HEK293 (cell line): ENCODE results near the gene MYO18B.

Experiments used
- CTCF ChIA-PET: fragments of 350-600 bp; formaldehyde crosslinking; extraction: SDS; loops from one replicate; lab custom pipeline; 2021; ENCODE audit warnings: antibody characterized with exemption; lab: Yijun Ruan, JAX
- POLR2A ChIA-PET: fragments of 300-600 bp; formaldehyde crosslinking; extraction: SDS; loops from one replicate; lab custom pipeline; 2020; ENCODE audit warnings: antibody characterized with exemption, inconsistent platforms; lab: Yijun Ruan, JAX
- H3K27ac ChIP-seq: fragments of 200-500 bp; sonication (Bioruptor generic); 2 replicates; pipeline ENCODE4 v1.5.1; 2014; ENCODE audit warnings: low read depth, low read length, control low read depth, inconsistent platforms; ENCODE audit errors: extremely low read depth
- H3K36me3 ChIP-seq, 2 experiments: fragments of 200-500 bp in 1 of 2; sonication (Bioruptor generic) in 1 of 2; 1 replicate in 1 of 2; 2 replicates in 1 of 2; pipeline ENCODE4 v1.5.1; 2014 to 2017; ENCODE audit warnings: inconsistent platforms in 2 of 2, low read length in 2 of 2; ENCODE audit not compliant: control insufficient read depth in 2 of 2, insufficient read depth in 1 of 2
- H3K4me1 ChIP-seq: fragments of 200-500 bp; sonication (Bioruptor generic); 2 replicates; pipeline ENCODE4 v1.5.1; 2014; ENCODE audit warnings: mild to moderate bottlenecking, low read length, inconsistent platforms; ENCODE audit not compliant: control insufficient read depth, insufficient read depth
- H3K4me3 ChIP-seq: 2 replicates; pipeline ENCODE4 v1.5.1; 2011; ENCODE audit warnings: low read depth, mild to moderate bottlenecking, control low read depth, low read length, moderate library complexity
- H3K9me3 ChIP-seq: fragments of 200-500 bp; sonication (Bioruptor generic); 2 replicates; pipeline ENCODE4 v1.5.1; 2014; ENCODE audit warnings: low read depth, low read length, inconsistent platforms; ENCODE audit not compliant: control insufficient read depth, insufficient read depth
- AEBP2 ChIP-seq: fragments of 450-650 bp; formaldehyde crosslinking; IDR thresholded peaks from 2 replicates; pipeline ENCODE4 v1.5.1; 2016; ENCODE audit warnings: missing biosample characterization, missing genetic modification characterization, borderline replicate concordance
- BCL11A ChIP-seq: fragments of 450-650 bp; formaldehyde crosslinking; IDR thresholded peaks from 2 replicates; pipeline ENCODE4 v1.5.1; 2016; ENCODE audit warnings: low read depth, missing biosample characterization, missing genetic modification characterization
- INSM2 ChIP-seq: fragments of 450-650 bp; formaldehyde crosslinking; IDR thresholded peaks from 2 replicates; pipeline ENCODE4 v1.5.1; 2016; ENCODE audit warnings: missing biosample characterization, missing genetic modification characterization
- KLF1 ChIP-seq: fragments of 450-650 bp; formaldehyde crosslinking; IDR thresholded peaks from 2 replicates; pipeline ENCODE4 v1.5.1; 2016; ENCODE audit warnings: missing biosample characterization, missing genetic modification characterization
- RBAK ChIP-seq: fragments of 450-650 bp; formaldehyde crosslinking; IDR thresholded peaks from 2 replicates; pipeline ENCODE4 v1.5.1; 2016; ENCODE audit warnings: missing biosample characterization, missing genetic modification characterization
- TRIM28 ChIP-seq: IDR thresholded peaks from 2 replicates; pipeline ENCODE4 v1.6.1; 2011; ENCODE audit warnings: low read length, control low read depth, borderline replicate concordance
- TSHZ1 ChIP-seq: fragments of 450-650 bp; formaldehyde crosslinking; IDR thresholded peaks from 2 replicates; pipeline ENCODE4 v1.5.1; 2016; ENCODE audit warnings: missing biosample characterization, missing genetic modification characterization, borderline replicate concordance
- ZBTB44 ChIP-seq: fragments of 450-650 bp; IDR thresholded peaks from 2 replicates; pipeline ENCODE4 v1.5.1; 2018; ENCODE audit warnings: missing biosample characterization, mild to moderate bottlenecking, missing genetic modification characterization
- ZBTB6 ChIP-seq: fragments of 450-650 bp; formaldehyde crosslinking; IDR thresholded peaks from 2 replicates; pipeline ENCODE4 v1.5.1; 2017; ENCODE audit warnings: missing biosample characterization, missing genetic modification characterization
- ZNF121 ChIP-seq: fragments of 450-650 bp; formaldehyde crosslinking; IDR thresholded peaks from 2 replicates; pipeline ENCODE4 v1.5.1; 2016; ENCODE audit warnings: missing biosample characterization, missing genetic modification characterization
- ZNF132 ChIP-seq: fragments of 450-650 bp; formaldehyde crosslinking; IDR thresholded peaks from 2 replicates; pipeline ENCODE4 v1.5.1; 2017; ENCODE audit warnings: missing biosample characterization, missing genetic modification characterization, borderline replicate concordance
- ZNF18 ChIP-seq: fragments of 450-650 bp; formaldehyde crosslinking; IDR thresholded peaks from 2 replicates; pipeline ENCODE4 v1.5.1; 2016; ENCODE audit warnings: missing biosample characterization, missing genetic modification characterization
- ZNF24 ChIP-seq: fragments of 450-650 bp; formaldehyde crosslinking; IDR thresholded peaks from 2 replicates; pipeline ENCODE4 v1.5.1; 2016; ENCODE audit warnings: missing biosample characterization, missing genetic modification characterization
- ZNF335 ChIP-seq: fragments of 450-650 bp; formaldehyde crosslinking; conservative IDR thresholded peaks from 2 replicates; pipeline ENCODE4 v1.5.1; 2016; ENCODE audit warnings: missing biosample characterization, missing genetic modification characterization
- ZNF350 ChIP-seq: fragments of 450-650 bp; formaldehyde crosslinking; IDR thresholded peaks from 2 replicates; pipeline ENCODE4 v1.5.0; 2017; ENCODE audit warnings: missing biosample characterization, mild to moderate bottlenecking, missing genetic modification characterization
- ZNF513 ChIP-seq: fragments of 450-650 bp; IDR thresholded peaks from 2 replicates; pipeline ENCODE4 v1.5.1; 2018; ENCODE audit warnings: missing biosample characterization, missing genetic modification characterization
- ZNF529 ChIP-seq: fragments of 450-650 bp; formaldehyde crosslinking; IDR thresholded peaks from 2 replicates; pipeline ENCODE4 v1.5.1; 2017; ENCODE audit warnings: missing genetic modification characterization, missing biosample characterization; ENCODE audit not compliant: insufficient replicate concordance
- ZNF785 ChIP-seq: fragments of 450-650 bp; formaldehyde crosslinking; IDR thresholded peaks from 2 replicates; pipeline ENCODE4 v1.5.1; 2016; ENCODE audit warnings: missing biosample characterization, missing genetic modification characterization

MYO18B gene

GRCh38 chr22:25779890-25780289 is 37.9 kb downstream of the MYO18B start:
- no peaks in the 10 kb centered on the region for H3K4me1 ChIP-seq
- no peak overlapping the region for H3K4me3 ChIP-seq
- POLR2A ChIA-PET = interaction anchor here (0.6 kb wide), 1 partner anchor 552 kb away, joined by 5 read pairs; no protein-coding TSS in a partner anchor
- no peak overlapping the region for H3K27ac ChIP-seq
- H3K9me3 ChIP-seq = no peaks in the 10 kb centered on the region
- H3K36me3 ChIP-seq = no peaks in the 10 kb centered on the region
- CTCF ChIA-PET = interaction anchor here (0.6 to 1.6 kb wide), 3 partner anchors 21 to 551 kb away, joined by 3 to 9 read pairs (median 6); no protein-coding TSS in a partner anchor
- TF ChIP-seq ZNF785 (tag by site-specific recombination) (no peak), ZNF513 (no peak)

- no peaks in the 10 kb centered on the region for H3K4me1 ChIP-seq
- TF ChIP-seq ZNF18 (tag by site-specific recombination) = no peak
- TF ChIP-seq ZNF24 = no peak
- no peak for TF ChIP-seq ZNF529 (tag by site-specific recombination)
- no peak for TF ChIP-seq RBAK (tag by site-specific recombination)
- TF ChIP-seq ZNF132 (tag by site-specific recombination) = no peak
- no peak for TF ChIP-seq ZBTB44 (tag by site-specific recombination)
- no peak for TF ChIP-seq AEBP2 (tag by site-specific recombination)
- no peaks in the 10 kb centered on the region for H3K9me3 ChIP-seq
- H3K36me3 ChIP-seq = no peaks in the 10 kb centered on the region
- no peak overlapping the region for H3K27ac ChIP-seq
- ChIA-PET POLR2A (interaction anchor here (0.6 kb wide), 1 partner anchor 8 kb away, joined by 10 read pairs; no protein-coding TSS in a partner anchor), CTCF (no interaction called here)
- no peak overlapping the region for H3K4me3 ChIP-seq
Observed at GRCh38 chr22:25780673-25781072, 38.7 kb downstream of the MYO18B start.

- POLR2A ChIA-PET = no interaction called here
- Histone ChIP-seq H3K4me1 (no peaks in the 10 kb centered on the region), H3K27ac (no peak overlapping the region), H3K9me3 (no peaks in the 10 kb centered on the region), H3K36me3 (no peaks in the 10 kb centered on the region), H3K4me3 (no peak overlapping the region)
- CTCF ChIA-PET = interaction anchor here (0.9 kb wide), 1 partner anchor 9 kb away, joined by 6 read pairs; no protein-coding TSS in a partner anchor
- no peak for TF ChIP-seq ZNF335 (tag by site-specific recombination)
- no peak for TF ChIP-seq KLF1 (tag by site-specific recombination)
- no peak for TF ChIP-seq INSM2
- no peak for TF ChIP-seq ZBTB6 (tag by site-specific recombination)
- TF ChIP-seq ZNF350 = no peak
- no peak for TF ChIP-seq TRIM28
- no peak for TF ChIP-seq ZNF121 (tag by site-specific recombination)
- TF ChIP-seq BCL11A (tag by site-specific recombination) = no peak
- no peak for TF ChIP-seq TSHZ1 (tag by site-specific recombination)
Observed at GRCh38 chr22:25781801-25782200, 39.8 kb downstream of the MYO18B start.
